ENCODE results near the gene SRSF5.
"Not testable (repeated sequence)": the region's sequence is repeated elsewhere in the genome, so short reads cannot be mapped to it uniquely, and the experiment has no call there.

The SRSF5 gene

DNA sequence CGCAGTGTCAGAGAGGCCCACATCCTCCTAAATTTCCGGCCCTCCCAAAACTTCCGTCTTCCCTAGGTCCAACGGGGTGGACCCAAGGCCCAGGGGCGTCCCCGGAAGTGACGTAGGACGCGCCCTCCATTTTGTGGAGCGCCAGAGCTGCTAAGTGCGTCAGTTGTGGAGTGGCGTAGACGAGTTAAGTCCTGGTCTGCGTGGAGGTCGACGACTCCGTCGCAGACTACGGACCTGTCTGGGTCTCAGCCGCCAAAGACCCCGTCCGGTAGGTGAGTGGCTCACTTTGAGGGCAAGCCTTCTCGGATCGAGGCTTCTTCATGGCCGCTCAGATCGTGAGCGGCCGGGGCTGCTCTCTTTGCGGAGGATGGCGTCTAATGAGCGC is at the start of gene SRSF5:
SRSF5 (plus strand) TSS at position 159 of the 385 bp plus-strand sequence. CDS start 1,015 bp downstream, outside the sequence.
- no peaks in the 10 kb centered on the region for H3K9me3 ChIP-seq (ENCODE audit: control insufficient read depth in 1 of 2, low read length in 2 of 2)
- peak within 1 kb of the TSS; percentile 100 for H3K27ac ChIP-seq (ENCODE audit: low read length)
- H3K27me3 ChIP-seq (ENCODE audit: low read depth, low read length), result no peaks in the 10 kb centered on the region
- H3K4me3 ChIP-seq (ENCODE audit: low read depth in 1 of 2, low read length in 2 of 2), result peak within 1 kb of the TSS; percentile 82 to 99
- H3K4me1 ChIP-seq (ENCODE audit: control insufficient read depth in 1 of 2, insufficient read depth in 2 of 2, low read length in 2 of 2), result peaks cover 11 to 45% of the 10 kb centered on the region in 2 donors
- peaks cover 41 to 47% of the 10 kb centered on the region in 2 donors for H3K36me3 ChIP-seq (ENCODE audit: control insufficient read depth in 1 of 2, insufficient read depth in 2 of 2, low read length in 2 of 2)

DNA sequence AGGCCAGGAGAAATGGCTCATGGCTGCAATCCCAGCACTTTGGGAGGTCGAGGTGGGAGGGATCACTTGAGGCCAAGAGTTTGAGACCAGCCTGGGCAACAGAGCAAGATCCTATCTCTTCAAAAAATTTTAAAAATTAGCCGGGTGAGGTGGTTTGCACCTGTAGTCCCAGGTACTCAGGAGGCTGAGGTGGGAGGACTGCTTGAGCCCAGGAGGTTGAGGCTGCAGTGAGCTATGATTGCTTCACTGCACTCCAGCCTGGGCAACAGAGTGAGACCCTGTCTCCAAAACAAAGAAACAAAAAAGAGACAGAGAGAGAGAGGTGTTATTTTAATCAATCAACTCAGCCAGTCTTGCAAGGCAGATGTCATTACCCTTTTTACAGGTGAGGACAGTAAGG is 48.3 kb upstream of the SRSF5 start:
- H3K27ac ChIP-seq (ENCODE audit: low read length); H3K27me3 ChIP-seq (ENCODE audit: low read depth, low read length); H3K9me3 ChIP-seq (ENCODE audit: control insufficient read depth in 1 of 2, low read length in 2 of 2); H3K36me3 ChIP-seq (ENCODE audit: control insufficient read depth in 1 of 2, insufficient read depth in 2 of 2, low read length in 2 of 2); H3K4me3 ChIP-seq (ENCODE audit: low read depth in 1 of 2, low read length in 2 of 2): not testable (repeated sequence)
- H3K4me1 ChIP-seq (ENCODE audit: control insufficient read depth in 1 of 2, insufficient read depth in 2 of 2, low read length in 2 of 2), result peaks cover 16 to 17% of the 10 kb centered on the region in 2 donors

DNA sequence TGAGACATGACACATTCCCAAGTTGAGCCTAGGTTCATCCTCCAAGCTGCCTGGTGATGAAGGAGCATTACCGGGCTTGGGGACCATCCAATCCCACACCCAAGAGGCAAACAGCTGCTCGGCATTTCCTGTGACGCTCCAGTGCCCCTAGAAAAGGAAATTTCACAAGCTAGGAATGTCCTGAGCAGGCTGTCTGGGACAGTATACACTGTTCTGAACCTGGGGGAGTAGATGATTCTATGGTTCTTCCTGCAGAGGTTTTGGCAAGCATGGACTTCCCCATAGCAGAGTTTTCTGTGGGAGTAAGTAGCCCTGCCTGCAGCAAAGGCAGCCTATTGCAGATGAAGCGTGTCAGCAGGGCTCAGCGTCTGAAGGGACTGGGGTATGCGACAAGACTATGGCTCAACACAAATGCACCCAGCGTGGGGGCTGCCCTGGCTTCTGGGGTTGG is 47.4 kb upstream of the SRSF5 start:
- Histone ChIP-seq H3K27me3 (ENCODE audit: low read depth, low read length) (no peaks in the 10 kb centered on the region), H3K4me1 (ENCODE audit: control insufficient read depth in 1 of 2, insufficient read depth in 2 of 2, low read length in 2 of 2) (peaks cover 12 to 17% of the 10 kb centered on the region in 2 donors), H3K4me3 (ENCODE audit: low read depth in 1 of 2, low read length in 2 of 2) (no peak overlapping the region), H3K36me3 (ENCODE audit: control insufficient read depth in 1 of 2, insufficient read depth in 2 of 2, low read length in 2 of 2) (no peaks in the 10 kb centered on the region), H3K9me3 (ENCODE audit: control insufficient read depth in 1 of 2, low read length in 2 of 2) (no peaks in the 10 kb centered on the region), H3K27ac (ENCODE audit: low read length) (peak overlapping the region; percentile 29)

DNA sequence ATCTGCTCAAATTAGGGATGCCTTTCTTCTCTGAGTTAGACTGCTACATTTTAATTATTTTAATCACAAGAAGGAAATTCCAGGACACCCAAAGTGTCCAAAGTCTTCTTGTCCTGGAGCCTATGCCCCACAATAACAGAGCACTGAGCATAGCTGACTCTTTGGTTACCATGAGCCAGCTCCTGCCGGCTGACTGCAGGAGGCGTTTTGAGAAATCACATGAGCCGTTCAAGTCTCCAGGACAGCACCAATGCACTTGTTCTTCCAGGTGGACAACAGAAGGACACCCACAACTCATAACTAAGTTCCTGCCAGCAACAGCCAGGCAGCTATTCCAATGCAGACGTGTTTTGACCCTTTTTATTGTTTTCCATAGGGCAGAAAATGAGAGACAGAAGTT is 46.0 kb upstream of the SRSF5 start:
- no peak overlapping the region for H3K4me3 ChIP-seq (ENCODE audit: low read depth in 1 of 2, low read length in 2 of 2)
- H3K27ac ChIP-seq (ENCODE audit: low read length), result no peak overlapping the region
- no peaks in the 10 kb centered on the region for H3K27me3 ChIP-seq (ENCODE audit: low read depth, low read length)
- peaks cover 7 to 16% of the 10 kb centered on the region in 2 donors for H3K4me1 ChIP-seq (ENCODE audit: control insufficient read depth in 1 of 2, insufficient read depth in 2 of 2, low read length in 2 of 2)
- no peaks in the 10 kb centered on the region for H3K9me3 ChIP-seq (ENCODE audit: control insufficient read depth in 1 of 2, low read length in 2 of 2)
- no peaks in the 10 kb centered on the region for H3K36me3 ChIP-seq (ENCODE audit: control insufficient read depth in 1 of 2, insufficient read depth in 2 of 2, low read length in 2 of 2)

DNA sequence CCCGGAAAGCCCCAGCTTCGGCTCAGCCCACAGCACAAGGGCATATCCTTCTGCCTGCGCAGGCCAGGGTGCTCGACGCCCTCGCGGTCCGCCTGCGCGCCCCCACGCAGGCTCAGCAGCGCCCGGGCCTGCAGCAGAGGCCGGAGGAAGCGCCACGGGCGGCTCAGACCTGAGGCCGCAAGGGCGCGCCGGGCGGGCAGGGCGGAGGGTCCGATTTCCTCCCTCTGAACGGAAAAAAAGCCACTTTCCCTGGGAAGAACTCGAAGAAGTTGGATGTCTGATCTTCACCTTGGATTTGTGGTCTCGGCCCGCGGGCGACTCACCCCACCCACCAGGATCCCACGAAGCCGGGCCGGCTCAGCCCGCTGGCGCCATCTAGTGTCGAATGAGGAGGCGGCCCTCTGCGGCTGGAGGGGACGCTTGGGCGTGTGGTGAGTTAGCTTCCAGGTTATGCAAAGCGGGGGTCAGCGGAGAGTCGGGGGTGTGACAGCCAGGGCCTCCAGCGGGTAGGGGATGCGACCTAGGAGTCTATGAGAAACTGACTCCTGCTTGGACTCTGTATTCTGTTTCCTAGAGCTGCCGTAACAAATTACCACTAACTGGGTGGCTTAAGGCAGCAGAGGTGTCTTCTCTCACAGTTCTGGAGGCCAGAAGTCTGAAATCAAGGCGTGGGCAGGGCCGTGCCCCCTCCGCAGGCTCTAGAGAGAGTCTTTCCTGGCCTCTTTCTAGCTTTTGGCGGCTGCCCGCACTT is 40.0 kb upstream of the SRSF5 start:
- H3K27ac ChIP-seq (ENCODE audit: low read length), result no peak overlapping the region
- no peaks in the 10 kb centered on the region for H3K9me3 ChIP-seq (ENCODE audit: control insufficient read depth in 1 of 2, low read length in 2 of 2)
- H3K4me3 ChIP-seq (ENCODE audit: low read depth in 1 of 2, low read length in 2 of 2), result peak overlapping the region; percentile 26 to 56
- no peaks in the 10 kb centered on the region for H3K36me3 ChIP-seq (ENCODE audit: control insufficient read depth in 1 of 2, insufficient read depth in 2 of 2, low read length in 2 of 2)
- H3K4me1 ChIP-seq (ENCODE audit: control insufficient read depth in 1 of 2, insufficient read depth in 2 of 2, low read length in 2 of 2), result peaks cover 0 to 13% of the 10 kb centered on the region in 2 donors
- no peaks in the 10 kb centered on the region for H3K27me3 ChIP-seq (ENCODE audit: low read depth, low read length)

DNA sequence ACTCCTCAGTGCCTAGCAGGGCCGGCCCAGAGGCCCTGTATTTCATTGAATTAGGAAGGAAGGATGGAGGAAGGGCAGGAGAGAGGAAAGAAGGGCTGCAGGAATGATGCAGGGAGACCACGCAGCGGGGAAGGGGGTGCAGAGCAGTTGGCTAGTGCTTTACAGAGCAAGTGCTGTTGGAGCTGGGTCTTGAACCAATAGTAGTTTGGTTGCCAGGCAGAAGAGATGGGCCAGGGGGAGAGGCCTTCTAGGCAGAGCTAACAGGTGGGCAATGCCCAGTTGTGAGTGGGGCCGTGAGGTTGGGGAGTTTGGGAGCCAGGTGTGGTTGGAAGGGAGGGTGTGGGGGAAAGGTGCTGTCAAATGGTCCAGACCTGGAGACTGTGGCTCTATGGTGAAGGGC is 39.1 kb upstream of the SRSF5 start:
- H3K4me3 ChIP-seq (ENCODE audit: low read depth in 1 of 2, low read length in 2 of 2), result no peak overlapping the region
- no peaks in the 10 kb centered on the region for H3K27me3 ChIP-seq (ENCODE audit: low read depth, low read length)
- H3K4me1 ChIP-seq (ENCODE audit: control insufficient read depth in 1 of 2, insufficient read depth in 2 of 2, low read length in 2 of 2), result peaks cover 0 to 13% of the 10 kb centered on the region in 2 donors
- no peaks in the 10 kb centered on the region for H3K36me3 ChIP-seq (ENCODE audit: control insufficient read depth in 1 of 2, insufficient read depth in 2 of 2, low read length in 2 of 2)
- H3K9me3 ChIP-seq (ENCODE audit: control insufficient read depth in 1 of 2, low read length in 2 of 2), result no peaks in the 10 kb centered on the region
- H3K27ac ChIP-seq (ENCODE audit: low read length), result no peak overlapping the region

DNA sequence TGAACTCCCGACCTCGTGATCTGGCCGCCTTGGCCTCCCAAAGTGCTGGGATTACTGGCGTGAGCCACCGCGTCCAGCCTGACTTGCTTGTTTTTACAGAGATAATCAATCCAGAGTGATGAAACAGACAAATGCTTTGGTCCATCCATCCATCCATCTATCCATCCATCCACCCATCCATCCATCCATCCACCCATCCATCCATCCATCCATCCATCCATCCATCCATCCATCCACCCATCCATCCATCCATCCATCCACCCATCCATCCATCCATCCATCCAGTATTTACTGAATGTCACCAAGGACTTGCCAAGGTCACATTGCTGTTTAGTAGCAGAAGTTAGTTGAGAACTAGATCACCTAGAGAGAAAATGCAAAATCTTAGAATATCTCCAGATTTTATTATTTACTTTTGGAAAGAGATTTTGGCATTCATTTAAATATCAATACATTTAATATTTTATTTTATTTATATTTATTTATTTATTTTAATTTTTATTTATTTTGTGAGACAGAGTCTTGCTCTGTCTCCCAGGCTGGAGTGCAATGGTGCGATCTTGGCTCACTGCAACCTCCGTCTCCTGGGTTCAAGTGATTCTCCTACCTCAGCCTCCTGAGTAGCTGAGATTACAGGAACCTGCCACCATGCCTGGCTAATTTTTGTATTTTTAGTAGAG is 34.9 kb upstream of the SRSF5 start:
- not testable (repeated sequence) for H3K4me1 ChIP-seq (ENCODE audit: control insufficient read depth in 1 of 2, insufficient read depth in 2 of 2, low read length in 2 of 2); H3K36me3 ChIP-seq (ENCODE audit: control insufficient read depth in 1 of 2, insufficient read depth in 2 of 2, low read length in 2 of 2); H3K9me3 ChIP-seq (ENCODE audit: control insufficient read depth in 1 of 2, low read length in 2 of 2); H3K4me3 ChIP-seq (ENCODE audit: low read depth in 1 of 2, low read length in 2 of 2); H3K27me3 ChIP-seq (ENCODE audit: low read depth, low read length); H3K27ac ChIP-seq (ENCODE audit: low read length)

DNA sequence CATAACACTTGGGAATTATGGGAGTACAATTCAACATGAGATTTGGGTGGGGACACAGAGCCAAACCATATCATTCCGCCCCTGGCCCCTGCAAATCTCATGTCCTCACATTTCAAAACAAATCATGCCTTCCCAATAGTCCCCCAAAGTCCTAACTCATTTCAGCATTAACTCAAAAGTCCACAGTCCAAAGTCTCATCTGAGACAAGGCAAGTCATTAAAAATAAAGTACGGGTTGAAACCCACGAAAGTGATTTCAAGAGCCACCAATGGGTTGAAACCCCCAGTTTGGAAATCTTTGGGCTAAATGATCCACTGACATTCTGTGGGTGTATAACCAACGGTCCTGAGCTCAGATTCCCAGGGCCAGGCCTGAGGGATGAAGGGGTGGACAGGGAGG is 30.5 kb upstream of the SRSF5 start:
- not testable (repeated sequence) for H3K4me3 ChIP-seq (ENCODE audit: low read depth in 1 of 2, low read length in 2 of 2); H3K4me1 ChIP-seq (ENCODE audit: control insufficient read depth in 1 of 2, insufficient read depth in 2 of 2, low read length in 2 of 2); H3K36me3 ChIP-seq (ENCODE audit: control insufficient read depth in 1 of 2, insufficient read depth in 2 of 2, low read length in 2 of 2); H3K9me3 ChIP-seq (ENCODE audit: control insufficient read depth in 1 of 2, low read length in 2 of 2); H3K27me3 ChIP-seq (ENCODE audit: low read depth, low read length); H3K27ac ChIP-seq (ENCODE audit: low read length)

DNA sequence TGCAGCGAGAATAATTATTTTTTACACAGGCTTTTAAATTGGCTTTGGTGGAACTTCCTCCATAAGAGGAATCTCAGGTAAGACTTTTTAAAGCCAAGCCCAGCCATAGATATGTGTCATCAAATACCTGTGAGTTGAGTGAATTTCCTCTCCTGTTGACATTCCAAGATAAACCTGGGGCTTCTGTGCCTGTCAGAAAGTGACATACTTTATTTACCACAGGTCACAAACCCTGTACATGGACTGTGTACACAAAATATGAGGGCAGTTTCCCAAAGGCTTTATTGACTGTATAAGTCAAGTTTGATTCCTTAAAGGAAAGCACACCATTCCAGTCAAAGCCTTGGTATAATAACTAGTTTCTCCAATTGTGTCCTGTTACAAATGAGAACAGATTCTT is 25.9 kb upstream of the SRSF5 start:
- Histone ChIP-seq H3K4me3 (ENCODE audit: low read depth in 1 of 2, low read length in 2 of 2) (no peak overlapping the region), H3K4me1 (ENCODE audit: control insufficient read depth in 1 of 2, insufficient read depth in 2 of 2, low read length in 2 of 2) (no peaks in the 10 kb centered on the region), H3K27me3 (ENCODE audit: low read depth, low read length) (no peaks in the 10 kb centered on the region), H3K36me3 (ENCODE audit: control insufficient read depth in 1 of 2, insufficient read depth in 2 of 2, low read length in 2 of 2) (no peaks in the 10 kb centered on the region), H3K9me3 (ENCODE audit: control insufficient read depth in 1 of 2, low read length in 2 of 2) (no peaks in the 10 kb centered on the region), H3K27ac (ENCODE audit: low read length) (no peak overlapping the region)

DNA sequence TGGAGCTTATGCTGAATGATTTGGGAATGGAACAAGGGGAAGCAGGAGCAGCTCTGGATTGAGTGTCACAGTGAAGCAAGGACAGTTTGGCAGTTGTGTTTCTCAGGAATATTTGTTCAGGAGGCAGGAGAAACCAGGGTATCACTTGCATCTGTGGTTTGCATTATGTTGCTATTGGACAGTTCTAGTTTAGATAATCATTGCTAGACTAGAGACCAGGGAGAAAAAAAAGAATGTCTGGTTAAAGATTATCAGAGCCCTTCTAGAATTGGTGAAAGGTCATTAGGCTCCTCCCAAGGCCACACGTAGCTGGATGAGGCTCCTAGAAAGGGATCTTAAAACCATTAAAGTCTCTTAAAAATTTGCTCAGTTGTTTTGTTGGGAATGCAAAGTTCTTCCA is 17.0 kb upstream of the SRSF5 start:
- H3K36me3 ChIP-seq (ENCODE audit: control insufficient read depth in 1 of 2, insufficient read depth in 2 of 2, low read length in 2 of 2), result no peaks in the 10 kb centered on the region
- no peak overlapping the region for H3K4me3 ChIP-seq (ENCODE audit: low read depth in 1 of 2, low read length in 2 of 2)
- no peaks in the 10 kb centered on the region for H3K9me3 ChIP-seq (ENCODE audit: control insufficient read depth in 1 of 2, low read length in 2 of 2)
- no peak overlapping the region for H3K27ac ChIP-seq (ENCODE audit: low read length)
- H3K4me1 ChIP-seq (ENCODE audit: control insufficient read depth in 1 of 2, insufficient read depth in 2 of 2, low read length in 2 of 2), result no peaks in the 10 kb centered on the region
- H3K27me3 ChIP-seq (ENCODE audit: low read depth, low read length), result no peaks in the 10 kb centered on the region

DNA sequence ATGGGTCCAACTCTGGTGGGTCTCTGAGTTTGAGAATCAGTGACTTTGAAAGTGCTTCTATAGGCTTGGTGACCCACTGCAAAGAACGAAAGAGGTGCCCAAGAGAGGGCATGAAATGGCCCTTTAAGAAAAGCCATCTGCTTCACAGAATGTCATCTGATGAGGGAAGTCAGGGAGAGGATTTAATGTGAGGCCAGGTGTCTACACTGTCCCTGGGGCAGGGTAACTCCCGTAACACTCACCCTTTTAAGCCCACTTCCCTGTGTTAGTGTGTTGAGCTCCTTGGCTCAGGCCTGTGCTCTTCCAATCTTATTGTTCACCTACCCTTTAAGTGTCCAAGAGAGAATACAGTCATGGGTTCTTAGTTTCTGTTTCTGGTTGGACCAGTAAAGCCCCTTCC is 16.4 kb upstream of the SRSF5 start:
- Histone ChIP-seq H3K27ac (ENCODE audit: low read length) (no peak overlapping the region), H3K36me3 (ENCODE audit: control insufficient read depth in 1 of 2, insufficient read depth in 2 of 2, low read length in 2 of 2) (no peaks in the 10 kb centered on the region), H3K4me3 (ENCODE audit: low read depth in 1 of 2, low read length in 2 of 2) (no peak overlapping the region), H3K4me1 (ENCODE audit: control insufficient read depth in 1 of 2, insufficient read depth in 2 of 2, low read length in 2 of 2) (no peaks in the 10 kb centered on the region), H3K9me3 (ENCODE audit: control insufficient read depth in 1 of 2, low read length in 2 of 2) (no peaks in the 10 kb centered on the region), H3K27me3 (ENCODE audit: low read depth, low read length) (no peaks in the 10 kb centered on the region)
